ENCODE measurements around the gene FSCN2. TPM values are rescaled to one million over a fixed set of nuclear protein-coding genes. Genes with fewer than 3 reads are reported as not detected.

Gene FSCN2
- total RNA-seq, 1 experiment from 2014 or later = 4.3 TPM

GRCh38 chr17:81572563-81573168 is 44.5 kb downstream of the FSCN2 start:
- Histone ChIP-seq H3K27me3 (ENCODE audit: insufficient read depth, low read depth) (no peaks in the 10 kb centered on the region), H2AFZ (no peak overlapping the region), H4K20me1 (ENCODE audit: insufficient read depth) (peaks cover 15% of the 10 kb centered on the region), H3K79me2 (ENCODE audit: low read depth) (peaks cover 28% of the 10 kb centered on the region; the same call in 1 of the 2 replicates), H3K9me2 (ENCODE audit: insufficient read depth) (no peaks in the 10 kb centered on the region), H3K4me1 (replicated peaks; ENCODE audit: insufficient read depth) (peaks cover 37% of the 10 kb centered on the region), H3K27ac (no peak overlapping the region), H3K4me3 (no peak overlapping the region), H3F3A (ENCODE audit: insufficient read depth, low read depth) (peaks cover 35% of the 10 kb centered on the region), H3K36me3 (ENCODE audit: low read depth) (no peaks in the 10 kb centered on the region), H3K4me2 (no peak overlapping the region), H3K9me3 (ENCODE audit: insufficient read depth, low read depth) (no peaks in the 10 kb centered on the region)
- DNase-seq = no peak
- ChIA-PET POLR2A (ENCODE audit: unreplicated experiment) (no interaction called here), CTCF (no interaction called here)
- intact Hi-C loops (cut with micrococcal nuclease; ENCODE audit: unreplicated experiment) = no loop called here
- no TSS peak for BruUV-seq (replicated peaks)
- TF ChIP-seq, protein P1, sequence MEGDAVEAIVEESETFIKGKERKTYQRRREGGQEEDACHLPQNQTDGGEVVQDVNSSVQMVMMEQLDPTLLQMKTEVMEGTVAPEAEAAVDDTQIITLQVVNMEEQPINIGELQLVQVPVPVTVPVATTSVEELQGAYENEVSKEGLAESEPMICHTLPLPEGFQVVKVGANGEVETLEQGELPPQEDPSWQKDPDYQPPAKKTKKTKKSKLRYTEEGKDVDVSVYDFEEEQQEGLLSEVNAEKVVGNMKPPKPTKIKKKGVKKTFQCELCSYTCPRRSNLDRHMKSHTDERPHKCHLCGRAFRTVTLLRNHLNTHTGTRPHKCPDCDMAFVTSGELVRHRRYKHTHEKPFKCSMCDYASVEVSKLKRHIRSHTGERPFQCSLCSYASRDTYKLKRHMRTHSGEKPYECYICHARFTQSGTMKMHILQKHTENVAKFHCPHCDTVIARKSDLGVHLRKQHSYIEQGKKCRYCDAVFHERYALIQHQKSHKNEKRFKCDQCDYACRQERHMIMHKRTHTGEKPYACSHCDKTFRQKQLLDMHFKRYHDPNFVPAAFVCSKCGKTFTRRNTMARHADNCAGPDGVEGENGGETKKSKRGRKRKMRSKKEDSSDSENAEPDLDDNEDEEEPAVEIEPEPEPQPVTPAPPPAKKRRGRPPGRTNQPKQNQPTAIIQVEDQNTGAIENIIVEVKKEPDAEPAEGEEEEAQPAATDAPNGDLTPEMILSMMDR (conservative IDR thresholded peaks at IDR 0.05) = no peak
- no peak for TF ChIP-seq EZH2 (IDR thresholded peaks at IDR 0.05; ENCODE audit: low read depth)

GRCh38 chr17:81573794-81574642 is 45.8 kb downstream of the FSCN2 start:
- H3K27ac ChIP-seq = no peak overlapping the region

DNA sequence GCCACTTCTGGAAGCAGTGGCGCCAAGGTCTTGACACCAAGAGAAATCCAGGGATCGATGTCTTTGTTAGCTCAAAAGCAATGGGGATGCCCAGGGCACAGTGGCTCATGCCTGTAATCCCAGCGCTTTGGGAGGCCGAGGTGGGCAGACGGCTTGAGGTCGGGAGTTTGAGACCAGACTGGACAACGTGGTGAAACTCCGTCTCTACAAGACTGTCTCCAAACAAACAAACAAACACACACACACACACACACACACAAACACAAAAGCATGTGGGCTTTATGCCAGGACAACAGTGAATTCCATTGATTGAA is 46.4 kb downstream of the FSCN2 start:
- no peak overlapping the region for H3K4me2 ChIP-seq
- peaks cover 14% of the 10 kb centered on the region for H4K20me1 ChIP-seq (ENCODE audit: insufficient read depth)
- H3K79me2 ChIP-seq (ENCODE audit: low read depth) = peaks cover 28% of the 10 kb centered on the region; the same call in 1 of the 2 replicates
- no peaks in the 10 kb centered on the region for H3K27me3 ChIP-seq (ENCODE audit: insufficient read depth, low read depth)
- H3F3A ChIP-seq (ENCODE audit: insufficient read depth, low read depth) = peaks cover 32% of the 10 kb centered on the region
- no peak overlapping the region for H2AFZ ChIP-seq
- H3K27ac ChIP-seq = no peak overlapping the region
- intact Hi-C loops (cut with micrococcal nuclease; ENCODE audit: unreplicated experiment) = no loop called here
- no peaks in the 10 kb centered on the region for H3K9me2 ChIP-seq (ENCODE audit: insufficient read depth)
- TF ChIP-seq, protein P1 (conservative IDR thresholded peaks at IDR 0.05) = no peak
- TF ChIP-seq EZH2 (IDR thresholded peaks at IDR 0.05; ENCODE audit: low read depth) = no peak
- BruUV-seq (replicated peaks) = no TSS peak
- ChIA-PET POLR2A (ENCODE audit: unreplicated experiment) (no interaction called here), CTCF (no interaction called here)
- H3K9me3 ChIP-seq (ENCODE audit: insufficient read depth, low read depth) = no peaks in the 10 kb centered on the region
- peaks cover 33% of the 10 kb centered on the region for H3K4me1 ChIP-seq (replicated peaks; ENCODE audit: insufficient read depth)
- H3K4me3 ChIP-seq = no peak overlapping the region
- DNase-seq = no peak
- no peaks in the 10 kb centered on the region for H3K36me3 ChIP-seq (ENCODE audit: low read depth)

More at GRCh38 chr17:81573794-81574642, 45.8 kb downstream of the FSCN2 start:
- Histone ChIP-seq H3K9me3 (ENCODE audit: insufficient read depth, low read depth) (no peaks in the 10 kb centered on the region), H2AFZ (no peak overlapping the region), H3K4me2 (no peak overlapping the region), H3K4me1 (replicated peaks; ENCODE audit: insufficient read depth) (peaks cover 36% of the 10 kb centered on the region), H4K20me1 (ENCODE audit: insufficient read depth) (peaks cover 14% of the 10 kb centered on the region), H3F3A (ENCODE audit: insufficient read depth, low read depth) (peaks cover 35% of the 10 kb centered on the region), H3K36me3 (ENCODE audit: low read depth) (no peaks in the 10 kb centered on the region), H3K27me3 (ENCODE audit: insufficient read depth, low read depth) (no peaks in the 10 kb centered on the region), H3K4me3 (no peak overlapping the region), H3K79me2 (ENCODE audit: low read depth) (peaks cover 28% of the 10 kb centered on the region; the same call in 1 of the 2 replicates), H3K9me2 (ENCODE audit: insufficient read depth) (no peaks in the 10 kb centered on the region)
- TF ChIP-seq, protein P1 (conservative IDR thresholded peaks at IDR 0.05) = no peak
- TF ChIP-seq EZH2 (IDR thresholded peaks at IDR 0.05; ENCODE audit: low read depth) = no peak
- POLR2A ChIA-PET (ENCODE audit: unreplicated experiment) = no interaction called here
- DNase-seq = no peak
- CTCF ChIA-PET = no interaction called here
- intact Hi-C loops (cut with micrococcal nuclease; ENCODE audit: unreplicated experiment) = no loop called here
- no TSS peak for BruUV-seq (replicated peaks)
